Measurements from ENCODE around the gene PGC.

The PGC gene

DNA sequence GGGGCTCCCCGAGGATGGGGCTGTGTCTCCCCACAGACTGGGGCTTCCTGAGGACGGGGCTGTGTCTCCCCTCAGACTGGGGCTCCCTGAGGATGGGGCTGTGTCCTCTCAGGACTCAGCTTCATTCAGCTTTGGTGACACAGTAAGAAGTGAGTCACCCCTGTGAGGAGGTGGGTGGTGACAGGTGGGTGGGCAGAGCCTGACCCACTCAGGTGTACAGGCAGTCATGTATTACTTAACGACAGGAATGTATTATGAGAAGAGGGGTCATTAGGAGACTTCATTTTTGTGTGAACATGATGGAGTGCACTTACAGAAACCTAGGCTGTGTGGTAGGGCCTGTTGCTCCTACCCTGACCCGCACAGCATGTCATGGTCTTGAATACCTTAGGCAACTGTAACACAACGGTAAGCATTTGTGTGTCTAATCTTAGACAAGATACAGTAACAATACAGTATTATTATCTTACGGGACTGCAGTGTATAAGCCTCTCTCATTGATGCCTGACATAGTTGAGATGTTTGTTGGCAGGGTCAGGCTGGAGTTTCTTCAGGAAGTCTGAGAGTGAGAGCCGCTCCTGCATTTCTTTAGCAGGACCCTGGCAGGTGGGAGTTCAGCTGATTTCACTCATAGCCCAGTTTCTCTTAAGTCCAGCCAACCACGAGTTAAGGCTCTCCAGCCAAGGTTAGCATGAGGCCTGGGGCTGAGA is 10.9 kb upstream of the PGC start:
- H3K4me3 ChIP-seq (ENCODE audit: low read depth, low read length) = no peak overlapping the region
- no peak for DNase-seq (ENCODE audit: low read depth)
- TF ChIP-seq, protein P1, sequence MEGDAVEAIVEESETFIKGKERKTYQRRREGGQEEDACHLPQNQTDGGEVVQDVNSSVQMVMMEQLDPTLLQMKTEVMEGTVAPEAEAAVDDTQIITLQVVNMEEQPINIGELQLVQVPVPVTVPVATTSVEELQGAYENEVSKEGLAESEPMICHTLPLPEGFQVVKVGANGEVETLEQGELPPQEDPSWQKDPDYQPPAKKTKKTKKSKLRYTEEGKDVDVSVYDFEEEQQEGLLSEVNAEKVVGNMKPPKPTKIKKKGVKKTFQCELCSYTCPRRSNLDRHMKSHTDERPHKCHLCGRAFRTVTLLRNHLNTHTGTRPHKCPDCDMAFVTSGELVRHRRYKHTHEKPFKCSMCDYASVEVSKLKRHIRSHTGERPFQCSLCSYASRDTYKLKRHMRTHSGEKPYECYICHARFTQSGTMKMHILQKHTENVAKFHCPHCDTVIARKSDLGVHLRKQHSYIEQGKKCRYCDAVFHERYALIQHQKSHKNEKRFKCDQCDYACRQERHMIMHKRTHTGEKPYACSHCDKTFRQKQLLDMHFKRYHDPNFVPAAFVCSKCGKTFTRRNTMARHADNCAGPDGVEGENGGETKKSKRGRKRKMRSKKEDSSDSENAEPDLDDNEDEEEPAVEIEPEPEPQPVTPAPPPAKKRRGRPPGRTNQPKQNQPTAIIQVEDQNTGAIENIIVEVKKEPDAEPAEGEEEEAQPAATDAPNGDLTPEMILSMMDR (IDR thresholded peaks at IDR 0.05; ENCODE audit: control insufficient read depth, extremely low read depth, insufficient read depth) = no peak

DNA sequence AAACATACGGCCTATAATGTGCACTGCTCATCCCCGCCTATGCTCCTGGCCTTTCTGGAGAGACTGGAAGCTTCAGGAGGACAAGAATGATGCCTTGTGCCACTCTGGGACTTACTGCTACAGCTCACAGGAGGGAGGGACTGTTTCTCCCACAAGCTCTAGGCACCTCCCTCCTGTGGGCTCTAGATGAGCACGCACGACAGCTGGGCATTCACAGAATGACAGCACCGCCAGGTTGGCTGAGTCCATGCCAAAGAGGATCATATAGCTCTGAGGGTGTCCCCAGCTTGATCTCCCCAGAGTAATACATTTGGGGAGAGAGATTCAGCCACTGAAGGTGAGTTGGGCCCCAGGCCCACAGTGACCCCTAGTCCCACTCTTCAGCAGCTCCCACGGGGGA is 10.1 kb upstream of the PGC start:
- TF ChIP-seq, protein P1 (IDR thresholded peaks at IDR 0.05; ENCODE audit: control insufficient read depth, extremely low read depth, insufficient read depth) = no peak
- no peak for DNase-seq (ENCODE audit: low read depth)
- no peak overlapping the region for H3K4me3 ChIP-seq (ENCODE audit: low read depth, low read length)

DNA sequence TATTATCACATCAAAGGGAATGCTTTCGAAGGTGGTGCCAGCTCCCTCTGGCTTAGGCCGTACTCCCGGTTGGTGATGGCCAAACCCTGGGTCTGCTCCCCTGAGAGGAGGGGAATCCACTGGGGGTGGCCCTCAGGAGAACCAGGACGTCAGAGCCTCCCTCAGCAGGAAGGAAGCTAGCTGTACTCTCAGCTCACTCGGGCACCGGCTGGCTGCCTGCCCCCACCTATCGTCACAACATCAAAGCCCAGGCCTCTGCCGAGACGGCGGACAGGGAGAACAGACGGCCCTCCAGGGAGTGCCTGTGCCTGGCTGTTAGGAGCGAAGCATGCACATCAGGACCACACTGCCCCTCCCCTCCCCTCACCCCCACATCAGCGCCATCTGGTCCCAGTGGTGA is 9.2 kb upstream of the PGC start:
- DNase-seq (ENCODE audit: low read depth) = no peak
- no peak overlapping the region for H3K4me3 ChIP-seq (ENCODE audit: low read depth, low read length)
- TF ChIP-seq, protein P1 (IDR thresholded peaks at IDR 0.05; ENCODE audit: control insufficient read depth, extremely low read depth, insufficient read depth) = no peak

DNA sequence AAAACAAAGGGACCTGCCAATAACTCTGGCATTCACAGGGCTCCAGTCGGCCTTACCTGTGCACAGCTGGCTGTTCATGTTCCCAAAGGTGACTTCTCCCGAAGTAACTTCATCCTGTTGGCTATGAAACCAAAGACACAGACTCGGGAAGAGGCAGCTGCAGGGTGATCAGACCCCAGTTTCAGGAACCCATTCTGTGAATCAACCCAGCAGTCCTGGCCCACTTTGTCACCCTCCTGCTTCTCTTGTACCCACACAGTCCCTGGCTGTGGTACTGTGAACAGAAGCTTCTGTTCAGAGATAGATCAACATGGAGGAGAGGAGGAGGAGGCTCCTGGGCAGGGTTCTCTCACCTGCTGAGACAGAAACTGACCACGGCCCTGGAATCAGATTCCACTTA is 8.7 kb upstream of the PGC start:
- no peak for DNase-seq (ENCODE audit: low read depth)
- H3K4me3 ChIP-seq (ENCODE audit: low read depth, low read length) = no peak overlapping the region
- TF ChIP-seq, protein P1 (IDR thresholded peaks at IDR 0.05; ENCODE audit: control insufficient read depth, extremely low read depth, insufficient read depth) = no peak

DNA sequence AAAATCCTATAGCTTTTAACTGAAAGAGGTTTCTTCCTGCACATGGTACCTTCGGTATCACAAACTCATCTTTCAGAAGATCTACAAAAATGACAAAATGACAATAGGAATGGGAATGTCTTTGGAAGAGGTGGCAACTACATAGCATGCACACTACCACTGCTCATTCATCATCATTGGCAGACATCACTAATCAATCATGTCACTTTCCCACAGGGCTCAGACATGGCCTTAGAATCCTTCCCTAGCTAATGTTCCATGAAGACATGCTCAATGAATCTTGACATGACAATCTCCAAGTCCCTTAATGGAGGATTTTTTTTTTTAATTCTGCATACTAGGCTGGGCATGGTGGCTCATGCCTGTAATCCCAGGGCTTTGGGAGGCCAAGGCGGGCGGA is 3.2 kb upstream of the PGC start:
- TF ChIP-seq, protein P1 (IDR thresholded peaks at IDR 0.05; ENCODE audit: control insufficient read depth, extremely low read depth, insufficient read depth) = no peak
- DNase-seq (ENCODE audit: low read depth) = no peak
- H3K4me3 ChIP-seq (ENCODE audit: low read depth, low read length) = no peak overlapping the region

DNA sequence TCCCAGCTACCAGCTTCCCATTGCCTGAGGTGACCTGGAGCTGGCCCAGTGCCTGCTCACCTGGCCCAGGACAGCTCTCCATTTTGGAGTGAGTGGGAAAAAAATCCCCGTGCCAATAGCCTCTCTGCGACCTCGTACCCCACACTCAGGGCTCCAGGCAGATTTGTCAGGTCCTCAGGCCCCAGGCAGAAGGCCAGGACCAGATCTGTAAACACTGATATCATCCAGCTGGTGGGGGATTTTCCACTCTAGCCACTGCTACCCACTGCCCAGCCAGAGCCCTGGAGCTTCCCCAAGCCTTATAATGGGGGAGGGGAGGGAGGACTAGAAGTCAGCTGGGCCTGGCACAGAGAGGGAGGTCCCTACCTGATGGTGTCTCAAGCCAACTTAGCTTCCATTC is 1.3 kb upstream of the PGC start:
- no peak overlapping the region for H3K4me3 ChIP-seq (ENCODE audit: low read depth, low read length)

More for the DNA sequence above, 1.3 kb upstream of the PGC start:
- no peak for DNase-seq (ENCODE audit: low read depth)
- TF ChIP-seq, protein P1 (IDR thresholded peaks at IDR 0.05; ENCODE audit: control insufficient read depth, extremely low read depth, insufficient read depth) = no peak

All from LNCaP clone FGC (cell line).